ENCODE measurements around the gene PRCD.
"Not testable (repeated sequence)": the region's sequence is repeated elsewhere in the genome, so short reads cannot be mapped to it uniquely, and the experiment has no call there.

PRCD gene

DNA sequence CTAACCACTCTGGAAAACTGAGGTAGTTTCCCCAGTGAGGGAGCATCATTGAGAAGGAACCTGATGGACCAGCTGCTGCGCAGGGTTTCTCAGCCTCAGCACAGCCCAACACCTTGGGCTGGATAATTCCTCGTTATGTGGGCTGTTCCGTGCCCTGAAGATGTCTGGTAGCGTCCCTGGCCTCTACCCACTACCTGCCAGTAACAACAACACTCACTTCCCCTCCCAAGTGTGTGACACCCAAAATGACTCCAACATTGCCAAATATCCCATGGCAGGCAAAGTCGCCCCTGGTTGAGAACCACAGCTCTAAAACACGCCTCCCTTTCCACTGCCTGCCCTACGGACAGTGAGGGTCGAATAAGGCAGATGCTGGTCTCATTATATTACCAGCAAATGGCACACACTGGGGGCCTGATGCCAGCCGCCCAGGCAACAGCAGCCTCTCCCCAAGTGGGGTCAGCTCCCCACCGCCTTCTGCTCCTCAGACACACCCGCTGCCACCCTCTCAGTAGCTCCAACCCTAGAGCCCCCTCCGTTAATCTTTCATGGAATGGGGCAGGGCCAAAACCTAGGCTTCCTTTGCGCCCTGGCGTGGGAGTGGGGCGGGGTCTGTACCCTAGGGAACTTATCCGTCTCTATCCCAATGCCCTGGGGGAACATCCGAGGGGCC is 39.6 kb upstream of the PRCD start:
- Mint-ChIP-seq H3K9me3 (ENCODE audit: low read depth) (no peaks in the 10 kb centered on the region), H3K27ac (no peak overlapping the region), H3K36me3 (no peaks in the 10 kb centered on the region), H3K4me1 (ENCODE audit: low read depth) (peaks cover 33% of the 10 kb centered on the region), H3K27me3 (no peaks in the 10 kb centered on the region), H3K4me3 (peak overlapping the region; percentile 91)

DNA sequence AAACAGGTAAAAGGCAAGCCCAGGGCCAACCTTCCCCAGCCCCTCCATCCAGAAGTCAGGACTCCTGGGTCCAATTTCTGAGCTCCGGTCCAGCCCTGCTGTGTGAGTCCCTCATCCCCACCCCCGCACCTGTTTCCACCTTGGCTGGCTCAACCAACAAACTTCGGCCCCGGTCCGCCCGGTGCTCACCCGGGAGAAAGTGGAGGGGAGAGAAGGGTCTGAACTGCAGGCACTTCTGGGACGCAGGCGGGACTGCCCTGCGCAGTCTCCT is 39.2 kb upstream of the PRCD start:
- H3K4me1 Mint-ChIP-seq (ENCODE audit: low read depth) = peaks cover 33% of the 10 kb centered on the region
- no peaks in the 10 kb centered on the region for H3K9me3 Mint-ChIP-seq (ENCODE audit: low read depth)
- no peaks in the 10 kb centered on the region for H3K36me3 Mint-ChIP-seq

DNA sequence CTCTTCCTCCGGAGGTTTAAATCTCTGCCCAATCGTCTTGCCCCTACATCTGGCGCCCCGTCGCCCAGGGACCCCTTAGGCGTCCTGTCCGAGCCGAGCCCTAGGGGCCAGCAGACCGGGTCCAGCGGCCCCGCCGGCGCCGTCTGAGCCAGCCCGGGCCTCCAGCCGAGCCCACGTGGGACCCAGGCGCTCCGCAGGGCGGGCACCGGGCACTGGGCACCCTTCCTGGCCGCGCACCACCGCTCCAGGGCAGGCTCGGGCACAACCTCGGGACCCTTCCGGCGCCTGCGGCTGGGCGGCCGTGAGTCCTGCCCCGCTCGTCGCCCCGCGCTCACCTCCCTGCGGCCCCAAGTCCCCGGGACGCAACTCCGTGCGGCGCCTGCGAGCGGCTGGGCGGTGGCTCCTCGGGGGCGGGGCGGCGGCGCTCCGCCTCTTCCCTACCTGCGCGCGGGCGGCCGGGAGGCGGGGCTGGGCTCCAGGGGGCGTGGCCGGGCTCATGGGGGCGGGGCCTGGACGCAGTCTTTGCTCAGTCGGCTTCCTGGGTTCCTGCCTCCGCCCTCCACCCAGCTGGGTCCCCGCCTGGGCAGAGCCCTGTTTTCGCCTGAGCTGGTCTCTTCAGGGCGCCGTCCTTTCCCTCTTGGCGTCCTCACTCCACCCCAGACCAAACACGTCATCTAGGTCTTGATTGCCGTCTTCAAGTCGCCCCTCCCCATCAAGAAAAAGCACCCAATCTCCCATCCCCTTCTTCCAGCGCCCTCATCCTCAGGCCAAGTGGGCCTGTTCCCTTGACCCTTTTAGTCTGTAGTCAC is 38.6 kb upstream of the PRCD start, which contains the start of gene RHBDF2:
RHBDF2 (minus strand) TSS at position 406 of the 809 bp plus-strand sequence. CDS start 19,899 bp downstream, outside the sequence.
- H3K36me3 Mint-ChIP-seq = no peaks in the 10 kb centered on the region
- no peaks in the 10 kb centered on the region for H3K9me3 Mint-ChIP-seq (ENCODE audit: low read depth)
- H3K27ac Mint-ChIP-seq = peak within 1 kb of the TSS; percentile 86
- H3K4me3 Mint-ChIP-seq = peak within 1 kb of the TSS; percentile 91
- H3K27me3 Mint-ChIP-seq = no peaks in the 10 kb centered on the region
- H3K4me1 Mint-ChIP-seq (ENCODE audit: low read depth) = peaks cover 33% of the 10 kb centered on the region

More for the DNA sequence above, 39.2 kb upstream of the PRCD start:
- Mint-ChIP-seq H3K4me3 (peak overlapping the region; percentile 91), H3K27ac (no peak overlapping the region), H3K27me3 (no peaks in the 10 kb centered on the region)

DNA sequence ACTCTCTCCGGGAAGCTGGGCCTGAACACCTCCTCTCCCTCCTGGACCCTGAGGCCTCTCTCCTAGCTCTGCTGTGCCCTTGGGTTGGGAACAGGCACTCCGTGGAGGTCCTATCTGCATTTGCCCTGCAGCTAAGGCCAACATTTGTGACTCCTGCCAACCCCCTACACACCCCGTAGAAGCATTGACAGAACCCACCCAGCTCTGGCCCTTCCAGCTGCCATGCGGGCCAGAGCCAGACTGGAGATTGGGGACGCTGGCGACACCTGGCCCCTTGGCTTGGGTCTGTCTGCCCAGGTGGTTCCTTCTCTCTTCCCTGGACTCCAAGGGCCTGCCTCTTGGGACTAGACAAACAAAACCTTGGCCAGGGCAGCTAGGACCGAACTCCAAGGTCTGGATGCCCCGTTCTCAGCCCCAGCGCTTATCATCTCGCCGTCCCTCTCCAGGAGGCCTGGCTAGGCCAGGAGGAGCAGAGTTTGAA is 38.0 kb upstream of the PRCD start:
- Mint-ChIP-seq H3K4me1 (ENCODE audit: low read depth) (peaks cover 33% of the 10 kb centered on the region), H3K27me3 (no peaks in the 10 kb centered on the region), H3K9me3 (ENCODE audit: low read depth) (no peaks in the 10 kb centered on the region), H3K27ac (peak overlapping the region; percentile 86), H3K36me3 (no peaks in the 10 kb centered on the region), H3K4me3 (peak overlapping the region; percentile 85)

DNA sequence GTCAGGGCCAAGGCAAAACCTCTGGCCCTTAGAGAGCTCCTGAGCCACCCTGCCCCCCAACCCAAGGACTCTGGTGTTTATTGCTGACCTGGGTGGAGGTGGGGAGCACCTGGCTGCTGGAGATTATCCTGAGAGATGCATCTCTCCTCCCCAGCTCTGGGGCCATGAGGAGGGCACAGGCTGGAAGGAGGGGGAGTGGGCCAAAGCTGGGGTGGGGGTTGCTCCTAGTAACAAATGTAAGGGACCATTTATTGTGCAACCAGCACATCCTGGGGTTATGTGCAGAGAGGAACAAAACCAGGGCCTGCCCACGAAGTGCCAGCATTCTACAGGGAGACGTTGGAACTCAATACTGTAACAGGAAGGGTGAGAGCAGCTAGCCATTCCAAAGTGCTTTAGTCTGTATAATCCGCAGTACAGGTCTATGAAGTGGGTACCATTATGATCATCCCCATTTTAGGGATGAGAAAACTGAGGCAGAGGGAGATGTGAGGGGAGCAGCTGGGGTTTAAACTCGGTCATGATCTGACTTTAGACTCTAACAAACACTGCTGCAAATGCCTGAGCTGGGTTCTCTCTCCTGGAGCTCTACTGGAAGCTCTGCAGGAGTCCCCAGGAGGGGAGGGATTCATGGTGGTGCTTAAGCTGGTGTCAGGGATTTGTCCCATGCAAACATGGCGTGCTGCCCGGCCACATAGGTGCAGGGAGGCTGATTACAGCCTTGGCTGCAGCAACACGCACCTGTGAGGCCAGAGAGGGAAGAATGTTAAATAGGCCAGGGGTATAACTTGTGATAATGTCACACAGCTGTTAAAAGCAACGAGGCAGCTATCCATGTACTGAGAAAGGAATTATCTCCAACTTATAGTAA is 37.3 kb upstream of the PRCD start:
- peaks cover 31% of the 10 kb centered on the region for H3K4me1 Mint-ChIP-seq (ENCODE audit: low read depth)
- H3K27ac Mint-ChIP-seq = no peak overlapping the region
- H3K9me3 Mint-ChIP-seq (ENCODE audit: low read depth) = no peaks in the 10 kb centered on the region
- no peak overlapping the region for H3K4me3 Mint-ChIP-seq
- H3K36me3 Mint-ChIP-seq = no peaks in the 10 kb centered on the region
- H3K27me3 Mint-ChIP-seq = no peaks in the 10 kb centered on the region

DNA sequence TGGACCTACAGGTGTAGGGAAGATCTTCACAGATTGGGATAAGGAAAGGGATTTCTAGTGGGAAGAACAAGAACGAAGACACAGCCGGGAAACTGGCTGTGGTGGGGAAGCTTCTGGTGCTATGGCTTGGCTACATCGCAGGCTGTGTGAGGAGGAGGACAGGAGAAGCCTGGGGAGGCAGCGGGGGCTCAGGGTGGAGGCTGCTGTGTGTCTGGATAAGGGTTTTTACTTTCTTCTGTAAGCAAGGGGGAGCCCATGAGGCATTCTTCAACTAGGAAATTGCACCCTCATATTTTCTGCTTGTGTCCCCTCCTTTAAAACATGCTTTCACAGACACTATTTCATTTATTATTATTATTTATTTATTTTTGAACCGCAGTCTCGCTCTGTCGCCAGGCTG is 35.7 kb upstream of the PRCD start:
- peaks cover 19% of the 10 kb centered on the region for H3K4me1 Mint-ChIP-seq (ENCODE audit: low read depth)
- no peaks in the 10 kb centered on the region for H3K9me3 Mint-ChIP-seq (ENCODE audit: low read depth)
- H3K27me3 Mint-ChIP-seq = no peaks in the 10 kb centered on the region
- no peak overlapping the region for H3K4me3 Mint-ChIP-seq
- H3K27ac Mint-ChIP-seq = peak overlapping the region; percentile 70
- H3K36me3 Mint-ChIP-seq = no peaks in the 10 kb centered on the region

DNA sequence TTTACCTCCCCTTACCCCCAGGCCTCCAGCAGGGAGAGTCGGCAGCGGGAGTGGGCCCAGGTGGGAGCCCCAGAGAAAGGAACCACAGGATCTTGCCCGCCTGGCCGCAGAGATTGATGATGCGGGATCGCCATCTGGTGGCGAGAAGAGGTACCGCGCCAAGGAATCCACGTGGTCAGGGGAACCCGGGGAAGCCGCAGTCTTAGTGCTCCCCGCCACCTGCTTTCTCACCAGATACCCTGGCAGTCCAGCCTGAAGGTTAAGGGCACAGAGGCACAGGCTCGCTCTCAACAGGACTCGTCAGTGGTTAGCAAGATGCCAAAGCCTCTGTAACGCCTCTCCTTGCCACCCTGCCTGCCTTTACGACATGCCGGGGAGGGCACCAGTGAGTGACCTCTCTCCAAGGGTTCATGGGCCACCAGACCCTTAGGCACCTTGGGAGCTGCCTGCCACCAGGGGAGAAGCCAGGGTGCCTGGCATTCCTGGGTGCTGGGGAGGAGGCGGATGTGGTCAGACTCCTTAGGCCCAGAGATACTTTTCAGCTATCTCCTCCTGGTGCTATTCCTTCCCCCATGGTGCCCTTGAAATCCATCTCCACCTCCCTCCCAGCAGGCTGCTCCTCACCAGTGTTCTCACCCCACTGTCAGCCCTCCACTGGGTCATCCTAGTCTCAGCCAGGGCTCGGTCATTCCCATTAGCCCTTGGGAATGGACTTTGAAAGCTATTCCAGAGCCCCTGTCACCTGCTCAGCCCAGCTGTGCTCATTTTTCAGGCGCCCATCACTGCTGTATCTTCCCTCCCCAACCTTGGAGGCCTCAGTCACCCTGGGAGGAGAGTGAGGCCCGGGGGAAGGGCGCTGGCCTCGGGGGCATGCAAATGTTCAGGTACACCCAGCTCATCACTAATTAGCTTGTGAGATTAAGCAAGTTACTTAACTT is 33.2 kb upstream of the PRCD start:
- Mint-ChIP-seq H3K9me3 (ENCODE audit: low read depth) (no peaks in the 10 kb centered on the region), H3K27ac (peak overlapping the region; percentile 34), H3K4me1 (ENCODE audit: low read depth) (peaks cover 11% of the 10 kb centered on the region)

DNA sequence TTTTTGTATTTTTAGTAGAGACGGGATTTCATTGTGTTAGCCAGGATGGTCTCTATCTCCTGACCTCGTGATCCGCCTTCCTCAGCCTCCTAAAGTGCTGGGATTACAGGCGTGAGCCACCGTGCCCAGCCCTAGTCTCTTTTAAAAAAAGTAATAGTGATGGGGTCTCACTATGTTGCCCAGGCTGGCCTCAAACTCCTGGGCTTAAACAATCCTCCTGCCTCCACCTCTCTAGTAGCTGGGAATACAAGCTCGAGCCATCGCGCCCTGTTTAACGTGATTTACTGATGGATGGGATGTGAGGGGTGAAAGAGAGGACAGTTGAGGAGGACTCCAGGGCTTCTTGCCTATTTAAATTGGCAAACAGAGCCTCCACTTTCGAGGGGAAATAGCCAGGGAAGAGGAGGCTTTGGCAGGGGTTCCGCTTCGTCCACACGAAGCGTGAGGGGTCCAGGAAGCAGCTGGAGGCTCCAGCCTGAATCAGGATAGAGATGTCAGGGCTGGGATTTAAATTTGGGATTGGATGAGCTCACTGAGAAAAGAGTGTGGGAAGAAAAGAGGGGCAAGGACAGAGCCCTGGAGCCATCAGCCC is 31.3 kb upstream of the PRCD start:
- not testable (repeated sequence) for H3K27me3 Mint-ChIP-seq; H3K4me3 Mint-ChIP-seq; H3K9me3 Mint-ChIP-seq (ENCODE audit: low read depth); H3K36me3 Mint-ChIP-seq
- H3K27ac Mint-ChIP-seq = peak overlapping the region; percentile 50
- H3K4me1 Mint-ChIP-seq (ENCODE audit: low read depth) = peaks cover 16% of the 10 kb centered on the region

More for the DNA sequence above, 33.2 kb upstream of the PRCD start:
- H3K4me3 Mint-ChIP-seq = no peak overlapping the region
- no peaks in the 10 kb centered on the region for H3K36me3 Mint-ChIP-seq
- H3K27me3 Mint-ChIP-seq = no peaks in the 10 kb centered on the region

DNA sequence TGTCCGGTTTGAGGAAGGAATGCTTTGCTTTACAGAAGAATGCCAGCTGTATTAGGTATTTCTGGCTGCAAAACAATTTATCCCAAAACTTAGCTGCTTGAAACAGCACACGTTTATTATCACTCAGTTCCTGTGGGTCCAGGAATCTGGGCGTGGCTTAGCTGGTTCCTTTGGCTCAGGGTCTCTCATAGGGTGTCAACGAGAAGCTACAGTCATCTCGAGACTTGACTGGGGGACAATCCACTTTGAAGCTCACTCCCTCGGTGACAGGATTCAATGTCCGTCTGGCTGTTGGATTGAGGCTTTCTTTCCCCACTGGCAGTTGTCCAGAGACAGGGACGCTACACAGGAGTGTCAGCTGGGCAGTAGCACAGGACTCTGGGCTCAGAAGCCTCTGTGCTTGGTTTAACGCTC is 29.0 kb upstream of the PRCD start:
- Mint-ChIP-seq H3K27ac (no peak overlapping the region), H3K27me3 (no peaks in the 10 kb centered on the region), H3K36me3 (no peaks in the 10 kb centered on the region), H3K9me3 (ENCODE audit: low read depth) (no peaks in the 10 kb centered on the region), H3K4me3 (no peak overlapping the region), H3K4me1 (ENCODE audit: low read depth) (peaks cover 28% of the 10 kb centered on the region)

DNA sequence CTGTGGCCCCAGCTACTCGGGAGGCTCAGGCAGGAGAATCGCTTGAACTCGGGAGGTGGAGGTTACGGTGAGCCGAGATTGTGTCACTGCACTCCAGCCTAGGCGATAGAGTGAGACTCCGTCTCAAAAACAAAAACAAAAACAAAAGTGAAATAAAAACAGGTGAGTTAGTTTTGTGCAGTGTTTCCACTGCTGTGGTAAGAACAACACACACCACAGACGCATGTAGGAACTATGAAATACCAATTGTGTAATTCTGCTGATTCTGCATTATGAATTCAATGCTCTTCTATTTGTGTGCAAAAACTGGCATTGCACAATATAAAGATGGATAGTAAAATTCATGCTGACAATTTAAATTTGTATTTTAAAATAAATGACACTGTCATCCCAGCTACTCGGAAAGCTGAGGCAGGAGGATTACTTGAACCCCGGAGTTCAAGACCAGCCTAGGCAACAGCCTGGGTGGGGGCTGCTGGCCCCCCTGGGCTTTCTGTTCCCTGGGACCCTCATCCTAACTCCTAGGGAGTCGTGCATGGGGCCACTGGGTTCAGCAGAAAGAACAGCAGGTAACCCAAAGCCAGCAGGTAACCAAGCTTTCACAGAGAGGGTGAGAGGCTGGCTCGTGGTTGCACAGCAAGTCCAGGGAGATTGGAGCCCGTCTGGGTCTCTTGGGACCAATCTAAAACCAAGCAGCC is 28.0 kb upstream of the PRCD start:
- H3K4me3 Mint-ChIP-seq = no peak overlapping the region
- H3K27ac Mint-ChIP-seq = no peak overlapping the region
- H3K36me3 Mint-ChIP-seq = no peaks in the 10 kb centered on the region
- H3K4me1 Mint-ChIP-seq (ENCODE audit: low read depth) = peaks cover 32% of the 10 kb centered on the region
- no peaks in the 10 kb centered on the region for H3K9me3 Mint-ChIP-seq (ENCODE audit: low read depth)
- H3K27me3 Mint-ChIP-seq = no peaks in the 10 kb centered on the region

DNA sequence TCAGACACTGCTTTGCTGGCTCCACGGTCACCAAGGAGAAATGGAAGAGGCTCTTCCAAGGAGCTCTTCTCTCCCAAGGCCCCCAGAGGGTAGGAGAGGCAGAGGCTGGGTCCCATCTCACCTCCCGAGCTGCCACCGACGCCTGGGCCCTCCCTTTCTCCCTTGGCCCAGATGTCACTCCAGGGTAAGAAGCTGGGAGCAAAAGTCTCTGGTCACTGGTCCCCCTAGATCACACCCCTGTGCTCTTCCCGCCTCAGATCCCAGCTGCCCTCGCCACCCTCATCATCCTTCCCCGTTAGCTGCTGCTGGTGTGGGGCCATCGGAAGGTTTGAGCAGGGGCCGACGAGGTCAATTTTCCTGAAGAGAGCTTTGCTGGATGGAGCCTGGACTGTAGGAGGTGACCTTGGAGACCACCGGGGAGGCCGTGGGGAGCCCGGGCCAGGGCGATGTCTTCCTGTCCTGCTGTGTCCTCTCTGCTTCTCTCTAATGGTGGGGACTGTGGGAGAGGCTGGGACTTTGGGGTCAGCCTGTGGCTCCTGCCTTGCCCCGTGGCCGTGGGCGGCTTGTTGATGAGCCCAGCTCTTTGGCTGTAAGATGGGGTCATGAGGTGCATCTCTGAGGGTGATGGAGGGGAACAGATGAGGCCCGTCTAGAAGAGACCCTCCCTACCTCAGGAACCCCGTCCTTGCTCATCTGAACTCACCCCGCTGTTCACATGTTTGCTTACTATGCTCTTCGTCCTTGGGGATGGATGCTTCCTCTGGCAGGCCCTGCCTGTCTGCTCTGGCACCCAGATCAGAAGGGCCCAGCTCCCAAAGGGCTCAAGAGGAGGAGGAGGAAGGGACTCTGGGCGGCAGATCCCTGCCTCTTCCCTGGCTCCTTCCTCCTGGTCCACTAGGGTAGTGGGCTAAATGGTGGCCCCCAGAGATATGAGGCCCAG is 27.2 kb upstream of the PRCD start:
- Mint-ChIP-seq H3K27me3 (no peaks in the 10 kb centered on the region), H3K36me3 (no peaks in the 10 kb centered on the region), H3K27ac (peak overlapping the region; percentile 75), H3K4me1 (ENCODE audit: low read depth) (peaks cover 32% of the 10 kb centered on the region), H3K9me3 (ENCODE audit: low read depth) (no peaks in the 10 kb centered on the region), H3K4me3 (no peak overlapping the region)

DNA sequence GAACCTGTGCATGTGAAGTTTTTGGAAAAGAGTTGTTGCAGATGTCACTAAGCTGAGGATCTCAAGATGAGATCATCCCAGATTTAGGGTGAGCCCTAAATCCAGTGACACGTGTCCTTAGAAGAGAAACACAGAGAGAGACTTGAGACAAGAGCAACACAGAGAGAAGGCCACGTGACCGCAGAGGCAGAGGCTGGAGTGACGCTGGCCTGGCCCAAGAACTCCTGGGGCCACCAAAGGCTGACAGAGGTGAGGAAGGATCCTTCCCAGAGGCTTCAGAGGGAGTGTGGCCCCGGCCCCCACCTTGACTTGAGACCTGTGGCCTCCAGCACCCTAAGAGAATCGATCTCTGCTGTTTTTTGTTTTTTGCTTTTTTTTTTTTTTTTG is 26.5 kb upstream of the PRCD start:
- H3K9me3 Mint-ChIP-seq (ENCODE audit: low read depth) = no peaks in the 10 kb centered on the region
- no peak overlapping the region for H3K4me3 Mint-ChIP-seq
- peaks cover 37% of the 10 kb centered on the region for H3K4me1 Mint-ChIP-seq (ENCODE audit: low read depth)
- no peaks in the 10 kb centered on the region for H3K36me3 Mint-ChIP-seq
- peak overlapping the region; percentile 75 for H3K27ac Mint-ChIP-seq
- H3K27me3 Mint-ChIP-seq = no peaks in the 10 kb centered on the region

DNA sequence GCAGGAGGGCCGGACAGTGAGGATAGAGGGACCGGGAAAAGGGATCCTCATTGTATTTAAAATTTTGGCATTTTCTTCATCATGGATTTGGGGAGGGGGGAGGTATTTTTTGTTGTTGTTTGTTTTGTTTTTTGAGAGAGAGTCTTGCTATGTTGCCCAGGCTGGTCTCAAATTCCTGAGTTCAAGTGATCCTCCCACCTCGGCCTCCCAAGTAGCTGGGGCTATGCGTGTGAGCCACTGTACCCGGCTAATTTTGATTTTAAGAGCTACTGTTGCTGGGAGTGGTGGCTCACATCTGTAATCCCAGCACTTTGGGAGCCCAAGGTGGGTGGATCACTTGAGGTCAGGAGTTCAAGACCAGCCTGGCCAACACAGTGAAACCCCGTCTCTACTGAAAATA is 25.5 kb upstream of the PRCD start:
- peaks cover 39% of the 10 kb centered on the region for H3K4me1 Mint-ChIP-seq (ENCODE audit: low read depth)
- H3K9me3 Mint-ChIP-seq (ENCODE audit: low read depth); H3K27me3 Mint-ChIP-seq; H3K36me3 Mint-ChIP-seq; H3K4me3 Mint-ChIP-seq: not testable (repeated sequence)
- H3K27ac Mint-ChIP-seq = peak overlapping the region; percentile 75
